Mucosa of stomach (tissue), 1 donor: ENCODE results near the gene CLMP.

ENCODE experiments used
- H3K27me3 ChIP-seq: one replicate; pipeline ENCODE4 v1.7.0; 2013; ENCODE audit warnings: mild to moderate bottlenecking, low read length; ENCODE audit not compliant: control insufficient read depth, insufficient read depth
- H3K36me3 ChIP-seq: one replicate; pipeline ENCODE4 v1.7.0; 2013; ENCODE audit warnings: low read length; ENCODE audit not compliant: control insufficient read depth, insufficient read depth
- H3K4me1 ChIP-seq: one replicate; pipeline ENCODE4 v1.7.0; 2013; ENCODE audit warnings: mild to moderate bottlenecking, low read length; ENCODE audit not compliant: control insufficient read depth, insufficient read depth
- H3K4me3 ChIP-seq: one replicate; pipeline ENCODE4 v1.7.0; 2013; ENCODE audit warnings: low read length
- H3K9ac ChIP-seq: one replicate; pipeline ENCODE4 v1.7.0; 2013; ENCODE audit warnings: mild to moderate bottlenecking, low read length, moderate library complexity
- H3K9me3 ChIP-seq: one replicate; pipeline ENCODE4 v1.7.0; 2013; ENCODE audit warnings: mild to moderate bottlenecking, low read length, moderate library complexity; ENCODE audit not compliant: control insufficient read depth
- donor health status: Pancreatic carcinoma.

CLMP gene, protein sequence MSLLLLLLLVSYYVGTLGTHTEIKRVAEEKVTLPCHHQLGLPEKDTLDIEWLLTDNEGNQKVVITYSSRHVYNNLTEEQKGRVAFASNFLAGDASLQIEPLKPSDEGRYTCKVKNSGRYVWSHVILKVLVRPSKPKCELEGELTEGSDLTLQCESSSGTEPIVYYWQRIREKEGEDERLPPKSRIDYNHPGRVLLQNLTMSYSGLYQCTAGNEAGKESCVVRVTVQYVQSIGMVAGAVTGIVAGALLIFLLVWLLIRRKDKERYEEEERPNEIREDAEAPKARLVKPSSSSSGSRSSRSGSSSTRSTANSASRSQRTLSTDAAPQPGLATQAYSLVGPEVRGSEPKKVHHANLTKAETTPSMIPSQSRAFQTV

DNA sequence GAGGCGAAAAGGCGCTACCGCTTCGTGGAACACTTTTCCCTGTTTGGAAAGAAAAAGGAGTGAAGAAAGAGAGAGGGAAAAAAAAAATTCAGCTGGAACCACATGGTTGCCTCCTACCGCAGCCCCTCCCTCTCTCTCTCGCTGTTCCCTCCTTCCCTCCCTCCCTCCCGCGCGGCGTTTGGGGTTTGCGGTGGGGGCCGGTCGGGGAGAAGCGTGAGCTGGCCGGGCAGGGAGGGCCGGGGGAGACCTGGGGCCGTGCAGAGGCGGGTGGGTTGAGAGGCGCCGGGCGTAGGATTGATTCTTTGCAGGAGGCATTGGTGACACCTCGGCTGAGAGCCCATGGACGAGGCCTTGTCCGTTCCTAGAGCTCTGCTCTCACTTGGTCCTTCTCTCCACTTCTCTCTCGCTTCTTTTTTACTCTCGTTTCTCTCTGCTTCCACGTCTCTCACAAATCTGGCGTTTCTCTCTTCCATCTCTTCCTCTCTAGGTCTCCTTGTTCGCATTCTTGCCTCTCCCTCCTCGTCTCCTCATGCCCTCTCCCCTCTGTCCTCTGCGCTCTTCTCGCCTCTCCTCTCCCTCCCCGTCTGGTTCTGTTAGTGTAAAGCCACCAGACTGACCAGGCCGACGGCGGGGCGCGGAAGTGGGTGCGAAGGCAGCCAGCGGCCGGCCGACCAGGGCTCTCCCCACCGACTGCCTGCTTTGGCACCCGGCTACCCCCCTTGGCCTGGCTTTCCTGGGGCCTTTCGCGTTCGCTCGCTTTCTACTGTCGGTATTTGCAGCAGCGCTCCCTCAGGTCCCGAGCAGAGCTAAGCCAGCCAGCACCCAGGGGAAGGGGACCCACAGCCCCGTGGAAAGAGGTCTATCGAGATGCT, at the start of gene CLMP:
TSS of gene CLMP (minus strand) at position 61 of the 872 bp plus-strand sequence. CDS start 308 bp downstream, outside the sequence.
- Histone ChIP-seq H3K9ac (peak within 1 kb of the TSS; percentile 38), H3K4me1 (no peaks in the 10 kb centered on the region), H3K36me3 (no peaks in the 10 kb centered on the region), H3K9me3 (no peaks in the 10 kb centered on the region), H3K4me3 (no peak within 1 kb of the TSS), H3K27me3 (peaks cover 39% of the 10 kb centered on the region)

DNA sequence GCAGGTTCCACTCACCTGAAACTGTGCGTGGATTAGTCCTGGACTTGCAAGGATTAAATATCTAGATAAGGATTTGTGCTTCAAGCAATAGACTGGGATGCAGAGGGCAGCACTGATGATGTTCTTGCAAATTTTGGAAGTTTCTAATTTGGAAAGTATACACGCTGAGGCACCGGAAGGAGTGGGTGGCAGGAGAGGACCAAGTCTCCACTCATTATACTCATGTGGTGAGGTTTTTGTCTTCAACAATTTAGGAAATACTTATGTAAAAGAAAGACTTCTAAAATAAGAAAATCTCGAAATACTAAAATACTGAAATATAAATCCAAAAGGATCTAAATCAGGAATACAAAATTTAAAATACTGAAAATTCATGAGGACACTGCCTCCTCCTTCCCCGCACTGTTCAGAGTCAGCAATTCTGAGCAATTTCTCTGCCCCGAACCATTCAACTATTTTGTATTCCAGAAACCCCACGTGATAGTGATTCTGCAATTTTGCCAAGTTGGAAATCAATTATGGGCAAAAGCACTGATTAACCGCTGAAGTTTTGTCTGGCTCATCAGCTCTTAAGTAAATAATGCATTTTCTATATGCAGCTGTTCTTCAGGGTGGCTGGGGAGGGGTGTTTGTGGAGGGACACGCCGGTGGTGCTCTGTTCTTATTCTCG, 47.0 kb upstream of the CLMP start:
- peaks cover 3% of the 10 kb centered on the region for H3K4me1 ChIP-seq
- no peaks in the 10 kb centered on the region for H3K9me3 ChIP-seq
- no peak overlapping the region for H3K4me3 ChIP-seq
- no peak overlapping the region for H3K9ac ChIP-seq
- no peaks in the 10 kb centered on the region for H3K36me3 ChIP-seq
- no peaks in the 10 kb centered on the region for H3K27me3 ChIP-seq

DNA sequence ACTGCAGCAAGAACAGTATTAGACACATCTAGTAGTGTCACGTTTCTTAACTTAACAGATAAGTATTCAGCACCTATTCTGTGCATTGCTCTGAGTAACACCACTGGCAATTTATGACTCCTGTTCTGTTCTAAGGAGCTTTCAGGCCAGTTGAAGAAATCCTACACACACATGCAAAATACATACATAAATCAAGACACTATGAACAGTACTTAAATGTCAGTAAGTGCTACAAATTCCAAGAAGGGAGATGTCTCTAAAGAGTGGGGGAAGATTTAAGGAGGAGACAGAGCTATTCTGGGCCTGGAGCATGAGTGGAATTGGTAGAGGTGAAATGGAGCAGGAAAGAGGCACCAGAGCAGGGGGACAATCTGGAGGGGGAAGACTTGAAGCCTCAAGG, 46.2 kb upstream of the CLMP start:
- Histone ChIP-seq H3K4me3 (no peak overlapping the region), H3K27me3 (no peaks in the 10 kb centered on the region), H3K9me3 (no peaks in the 10 kb centered on the region), H3K9ac (no peak overlapping the region), H3K4me1 (no peaks in the 10 kb centered on the region), H3K36me3 (no peaks in the 10 kb centered on the region)

DNA sequence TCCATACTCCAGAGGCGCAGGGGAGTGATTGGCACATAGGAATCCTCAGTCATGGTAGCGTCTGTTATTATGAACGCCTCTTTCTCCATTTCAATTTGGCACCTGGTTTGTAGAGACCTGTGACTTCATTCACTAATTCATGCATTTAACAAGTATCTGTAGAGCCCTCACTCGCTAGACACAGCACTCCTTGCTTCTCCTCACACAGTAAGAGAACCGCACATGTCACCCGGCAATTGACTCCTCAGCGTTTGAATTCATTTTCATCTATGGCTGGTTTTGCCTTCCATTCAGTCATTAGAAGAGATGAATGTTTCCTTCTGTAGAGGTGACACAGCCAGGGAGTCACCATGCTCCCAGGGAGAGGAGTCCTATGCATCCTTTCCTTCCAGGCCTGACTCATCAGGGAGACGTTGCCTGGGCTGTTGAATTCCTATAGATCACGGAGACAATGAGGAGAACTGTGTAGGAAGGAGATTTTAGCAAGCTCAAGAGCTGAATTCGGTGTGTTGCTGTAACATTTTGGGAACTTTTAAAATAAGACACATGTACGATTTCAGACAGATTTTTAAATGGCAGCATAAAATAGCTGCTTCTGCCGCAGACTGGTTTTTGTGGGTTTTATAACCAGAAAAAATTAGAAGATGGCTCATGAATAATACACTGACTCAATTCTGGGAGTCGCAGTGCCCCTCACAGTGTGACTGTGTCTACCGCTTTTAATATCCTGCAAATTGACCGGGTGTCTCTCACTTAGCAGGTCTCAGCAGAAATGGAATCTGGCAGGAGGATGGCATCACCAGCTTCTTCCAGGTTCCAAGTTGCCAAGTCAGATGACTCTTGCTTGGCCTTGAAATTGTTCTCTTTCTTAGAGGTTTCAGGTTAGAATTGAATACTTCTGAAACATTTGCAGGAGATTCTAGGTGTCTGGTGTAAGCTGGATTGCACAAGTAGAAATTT, 44.4 kb upstream of the CLMP start:
- H3K9ac ChIP-seq: no peak overlapping the region
- H3K4me1 ChIP-seq: no peaks in the 10 kb centered on the region
- no peaks in the 10 kb centered on the region for H3K36me3 ChIP-seq
- no peak overlapping the region for H3K4me3 ChIP-seq
- no peaks in the 10 kb centered on the region for H3K9me3 ChIP-seq
- no peaks in the 10 kb centered on the region for H3K27me3 ChIP-seq

DNA sequence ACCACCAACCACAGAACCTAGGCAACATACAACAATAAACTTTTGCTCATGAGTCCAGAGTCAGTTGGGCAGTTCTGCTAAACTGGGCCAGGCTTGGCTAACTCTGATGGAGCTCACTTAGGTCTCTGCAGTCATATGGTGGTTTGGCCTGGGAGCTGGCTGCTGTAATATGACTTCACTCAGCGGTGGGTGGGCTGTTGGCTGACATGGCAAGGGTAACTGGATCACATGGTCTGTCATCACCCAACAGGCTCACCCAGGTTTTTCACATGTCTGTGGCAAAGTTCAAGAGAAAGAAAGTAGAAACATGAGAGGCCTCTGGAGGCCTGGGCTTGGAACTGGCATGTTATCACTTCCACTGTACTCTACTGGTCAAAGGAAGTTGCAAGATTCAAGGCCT, 43.2 kb upstream of the CLMP start:
- Histone ChIP-seq H3K9me3 (no peaks in the 10 kb centered on the region), H3K4me1 (peaks cover 4% of the 10 kb centered on the region), H3K4me3 (no peak overlapping the region), H3K27me3 (no peaks in the 10 kb centered on the region), H3K9ac (no peak overlapping the region), H3K36me3 (no peaks in the 10 kb centered on the region)

DNA sequence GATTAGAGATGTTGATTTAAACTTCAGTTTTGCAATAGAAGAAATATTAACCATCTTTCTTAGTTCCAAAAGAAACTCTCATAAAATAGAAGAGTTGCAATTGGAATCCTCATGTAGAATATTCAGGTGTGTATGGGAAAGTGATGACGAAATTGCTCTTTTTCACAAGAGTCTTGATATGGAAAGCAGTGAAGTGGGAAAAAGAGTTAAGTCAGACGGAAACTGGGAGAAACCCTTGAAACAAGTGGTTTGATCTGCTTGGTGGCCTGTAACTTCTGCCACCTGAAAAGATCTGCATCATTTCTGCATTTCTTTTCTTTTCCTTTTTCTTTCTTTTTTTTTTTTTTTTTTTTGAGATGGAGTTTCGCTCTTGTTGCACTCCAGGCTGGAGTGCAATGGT, 41.8 kb upstream of the CLMP start:
- Histone ChIP-seq H3K9me3 (no peaks in the 10 kb centered on the region), H3K4me3 (no peak overlapping the region), H3K4me1 (peaks cover 4% of the 10 kb centered on the region), H3K36me3 (no peaks in the 10 kb centered on the region), H3K9ac (no peak overlapping the region), H3K27me3 (no peaks in the 10 kb centered on the region)

DNA sequence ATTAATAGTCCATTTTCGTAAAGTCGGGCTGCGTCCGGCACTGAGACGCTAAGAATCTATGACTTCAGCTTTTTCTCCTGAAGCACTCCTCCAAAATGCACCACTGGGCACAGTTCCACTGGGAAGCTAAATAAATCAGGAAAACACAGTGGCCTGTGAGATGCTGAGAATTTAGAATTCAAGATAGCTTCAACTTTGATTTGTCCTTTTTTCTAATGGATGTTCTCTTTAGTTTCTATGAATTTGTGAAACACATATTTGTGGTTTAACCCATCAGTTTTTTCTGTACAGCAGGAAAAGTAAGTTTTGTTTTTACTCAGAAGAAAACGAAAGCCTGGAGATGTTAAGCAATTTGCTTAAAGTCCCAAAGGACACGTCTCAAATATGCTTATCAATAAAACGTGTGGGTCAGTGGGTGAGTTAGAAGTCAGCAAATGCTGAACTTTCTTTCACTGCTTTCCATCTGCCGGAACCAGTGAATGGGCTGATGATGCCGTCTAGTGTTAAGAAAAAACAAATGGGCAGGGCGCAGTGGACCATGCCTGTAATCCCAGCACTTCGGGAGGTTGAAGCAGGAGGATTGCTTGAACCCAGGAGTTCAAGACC, 40.7 kb upstream of the CLMP start:
- H3K9me3 ChIP-seq: no peaks in the 10 kb centered on the region
- no peaks in the 10 kb centered on the region for H3K27me3 ChIP-seq
- H3K4me3 ChIP-seq: no peak overlapping the region
- H3K4me1 ChIP-seq: peaks cover 4% of the 10 kb centered on the region
- no peaks in the 10 kb centered on the region for H3K36me3 ChIP-seq
- H3K9ac ChIP-seq: no peak overlapping the region

DNA sequence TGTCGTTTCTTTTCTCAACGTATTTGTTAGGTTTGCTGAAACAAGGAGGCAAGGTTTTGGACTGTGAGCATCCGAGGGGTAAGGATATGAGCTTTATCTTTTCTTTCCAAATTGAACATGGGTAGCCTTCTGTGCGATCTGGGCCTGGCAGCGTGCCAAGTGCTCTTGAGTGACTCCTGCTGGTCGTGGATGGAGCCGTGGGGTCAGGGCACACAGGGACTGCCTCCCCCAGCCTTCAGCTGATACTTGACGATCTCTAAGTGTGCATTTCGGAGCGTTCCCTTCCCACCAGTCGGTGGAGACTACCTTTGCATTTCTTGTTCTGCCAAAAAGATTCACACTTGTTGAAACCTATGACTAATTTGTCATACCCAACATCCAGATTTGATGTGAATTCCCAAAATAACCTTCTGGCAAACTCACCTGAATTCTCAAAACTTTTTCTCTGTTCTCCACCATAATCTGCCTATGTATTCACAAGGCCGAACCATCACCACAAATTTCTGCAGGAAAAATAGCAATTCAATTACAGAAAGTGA, 40.1 kb upstream of the CLMP start:
- Histone ChIP-seq H3K9me3 (no peaks in the 10 kb centered on the region), H3K27me3 (no peaks in the 10 kb centered on the region), H3K4me3 (no peak overlapping the region), H3K4me1 (peaks cover 4% of the 10 kb centered on the region), H3K36me3 (no peaks in the 10 kb centered on the region), H3K9ac (no peak overlapping the region)

DNA sequence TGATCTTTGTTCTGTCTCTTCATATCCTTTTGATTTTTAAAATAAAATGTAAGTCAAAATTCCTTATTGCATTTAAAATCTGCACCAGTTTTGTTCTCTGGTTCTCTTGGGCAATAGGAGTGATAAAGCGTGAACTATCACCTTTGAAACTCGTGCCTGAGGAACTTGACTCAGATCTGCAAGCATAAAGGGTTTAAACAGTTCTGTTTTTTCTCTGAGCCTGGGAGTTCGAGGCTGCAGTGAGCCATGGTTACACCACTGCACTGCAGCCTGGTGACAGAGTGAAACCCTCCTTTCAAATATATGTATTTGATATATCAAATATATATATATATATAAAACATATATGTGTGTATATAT, 38.9 kb upstream of the CLMP start:
- no peaks in the 10 kb centered on the region for H3K9me3 ChIP-seq
- H3K4me3 ChIP-seq: no peak overlapping the region
- no peaks in the 10 kb centered on the region for H3K27me3 ChIP-seq
- peaks cover 4% of the 10 kb centered on the region for H3K4me1 ChIP-seq
- no peaks in the 10 kb centered on the region for H3K36me3 ChIP-seq
- H3K9ac ChIP-seq: no peak overlapping the region

DNA sequence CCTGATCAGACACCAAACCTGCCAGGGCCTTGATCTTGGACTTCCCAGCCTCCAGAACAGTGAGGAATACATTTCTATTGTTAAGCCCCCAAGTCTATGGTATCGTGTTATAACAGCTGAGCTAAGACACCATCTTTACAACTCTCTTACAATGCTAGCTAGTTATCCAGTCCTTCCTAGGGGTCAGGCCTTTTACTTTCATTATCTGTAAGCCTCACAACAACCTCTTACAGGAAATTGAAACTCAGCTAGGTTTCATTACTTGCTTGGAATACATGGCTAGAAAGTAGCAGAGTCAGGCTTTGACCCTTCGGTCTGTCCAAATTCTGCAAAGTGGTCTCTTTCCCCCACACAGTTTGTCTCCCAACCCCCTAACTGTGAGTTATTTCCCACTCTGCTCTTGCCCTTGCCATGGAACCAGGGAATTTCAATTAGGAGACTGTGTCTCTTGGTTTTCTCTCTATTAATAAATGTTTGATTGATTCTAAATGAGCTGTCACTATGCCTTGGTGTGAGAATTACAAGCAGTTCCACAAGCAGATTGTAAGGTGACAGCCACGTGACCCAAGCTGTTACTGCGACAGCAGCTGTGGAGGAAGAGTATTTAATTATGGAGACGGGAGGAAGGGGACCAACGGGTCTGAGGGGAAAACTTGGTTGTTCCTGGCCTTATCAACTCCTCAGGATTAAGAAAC, 38.4 kb upstream of the CLMP start:
- H3K36me3 ChIP-seq: no peaks in the 10 kb centered on the region
- no peak overlapping the region for H3K9ac ChIP-seq
- no peaks in the 10 kb centered on the region for H3K9me3 ChIP-seq
- peaks cover 4% of the 10 kb centered on the region for H3K4me1 ChIP-seq
- no peak overlapping the region for H3K4me3 ChIP-seq
- no peaks in the 10 kb centered on the region for H3K27me3 ChIP-seq
